HepG2 (cell line): ENCODE data around the gene SHC1. TPM values are rescaled to one million over a fixed set of nuclear protein-coding genes. Genes with fewer than 3 reads are reported as not detected.

Source experiments
- ARNTL ChIP-seq: sonication (generic); formaldehyde crosslinking; IDR thresholded peaks from 2 replicates; pipeline ENCODE4 v1.4.0; 2020; ENCODE audit warnings: mild to moderate bottlenecking, missing genetic modification reagents
- ATF7-NPFF ChIP-seq: sonication (generic); formaldehyde crosslinking; IDR thresholded peaks from 2 replicates; pipeline ENCODE4 v1.8.1; 2023; ENCODE audit warnings: mild to moderate bottlenecking, low read depth, missing genetic modification reagents, moderate library complexity
- CERS6 ChIP-seq: sonication (generic); formaldehyde crosslinking; IDR thresholded peaks from 2 replicates; pipeline ENCODE4 v1.5.0; 2020; ENCODE audit warnings: missing genetic modification reagents
- ETV6 ChIP-seq: sonication (generic); formaldehyde crosslinking; conservative IDR thresholded peaks from 2 replicates; pipeline ENCODE4 v1.4.0; 2020; ENCODE audit warnings: missing genetic modification reagents
- FOXK1 ChIP-seq: sonication (generic); formaldehyde crosslinking; IDR thresholded peaks from 2 replicates; pipeline ENCODE4 v1.4.0; 2020; ENCODE audit warnings: low read depth, missing genetic modification reagents, borderline replicate concordance
- MAX ChIP-seq: IDR thresholded peaks from 2 replicates; pipeline ENCODE4 v1.6.1; 2012; ENCODE audit warnings: inconsistent platforms
- MAZ ChIP-seq, 2 experiments: sonication (generic) in 1 of 2; formaldehyde crosslinking in 1 of 2; IDR thresholded peaks; 2 replicates each; pipeline versions ENCODE4 v1.5.0 to v1.6.1; 2012 to 2020; ENCODE audit warnings: low read depth in 2 of 2, mild to moderate bottlenecking in 2 of 2, borderline replicate concordance in 1 of 2, improper control_type of control experiment in 1 of 2, low read length in 1 of 2, missing genetic modification reagents in 1 of 2, moderate library complexity in 1 of 2
- MEIS2 ChIP-seq: sonication (generic); formaldehyde crosslinking; IDR thresholded peaks from 2 replicates; pipeline ENCODE4 v1.9.0; 2021; ENCODE audit warnings: mild to moderate bottlenecking, missing genetic modification reagents
- NONO ChIP-seq, 2 experiments: fragments of 450-650 bp in 1 of 2; sonication (generic) in 1 of 2; formaldehyde crosslinking in 1 of 2; IDR thresholded peaks in 1 of 2; conservative IDR thresholded peaks in 1 of 2; 2 replicates each; pipeline versions ENCODE4 v1.6.1 to v1.8.0; 2017 to 2022; ENCODE audit warnings: mild to moderate bottlenecking in 1 of 2, missing genetic modification reagents in 1 of 2, moderate library complexity in 1 of 2
- POLR2AphosphoS5 ChIP-seq: IDR thresholded peaks from 2 replicates; pipeline ENCODE4 v1.6.1; 2012; ENCODE audit warnings: low read depth, low read length
- PPARG ChIP-seq: conservative IDR thresholded peaks from 2 replicates; pipeline ENCODE4 v1.6.1; 2016; ENCODE audit warnings: missing biosample characterization, missing genetic modification reagents
- RXRB ChIP-seq: IDR thresholded peaks from 2 replicates; pipeline ENCODE4 v1.6.1; 2016; ENCODE audit warnings: borderline replicate concordance, missing genetic modification reagents, missing compliant biosample characterization
- YY1 ChIP-seq: IDR thresholded peaks from 2 replicates; pipeline ENCODE4 v1.6.1; 2011; ENCODE audit warnings: low read length, low read depth, moderate library complexity, mild to moderate bottlenecking; ENCODE audit not compliant: insufficient read depth, insufficient replicate concordance
- ZBTB46 ChIP-seq: sonication (generic); formaldehyde crosslinking; IDR thresholded peaks from 2 replicates; pipeline ENCODE4 v1.4.0; 2020; ENCODE audit warnings: mild to moderate bottlenecking, missing genetic modification reagents, borderline replicate concordance
- ZBTB7B ChIP-seq: sonication (generic); formaldehyde crosslinking; IDR thresholded peaks from 2 replicates; pipeline ENCODE4 v1.4.0; 2020; ENCODE audit warnings: missing genetic modification reagents
- ZFP91 ChIP-seq: sonication (generic); formaldehyde crosslinking; IDR thresholded peaks from 2 replicates; pipeline ENCODE4 v1.9.0; 2022; ENCODE audit warnings: missing genetic modification reagents, mild to moderate bottlenecking, borderline replicate concordance
- ZNF230 ChIP-seq: sonication (generic); formaldehyde crosslinking; IDR thresholded peaks from 2 replicates; pipeline ENCODE4 v1.4.0; 2020; ENCODE audit warnings: mild to moderate bottlenecking, missing genetic modification reagents
- ZNF264 ChIP-seq: sonication (generic); formaldehyde crosslinking; IDR thresholded peaks from 2 replicates; pipeline ENCODE4 v1.4.0; 2020; ENCODE audit warnings: missing genetic modification reagents
- ZNF556 ChIP-seq: sonication (generic); formaldehyde crosslinking; IDR thresholded peaks from 2 replicates; pipeline ENCODE4 v1.4.0; 2020; ENCODE audit warnings: mild to moderate bottlenecking, missing genetic modification reagents, borderline replicate concordance
- ZNF598 ChIP-seq: sonication (generic); formaldehyde crosslinking; IDR thresholded peaks from 2 replicates; pipeline ENCODE4 v1.5.1; 2020; ENCODE audit warnings: mild to moderate bottlenecking, missing genetic modification reagents, borderline replicate concordance
- ZNF607 ChIP-seq: sonication (generic); formaldehyde crosslinking; IDR thresholded peaks from 2 replicates; pipeline ENCODE4 v1.5.1; 2020; ENCODE audit warnings: missing genetic modification reagents, mild to moderate bottlenecking, borderline replicate concordance
- ZNF615 ChIP-seq: sonication (generic); formaldehyde crosslinking; IDR thresholded peaks from 2 replicates; pipeline ENCODE4 v1.5.0; 2020; ENCODE audit warnings: mild to moderate bottlenecking, missing genetic modification reagents, borderline replicate concordance
- ZNF709 ChIP-seq: sonication (generic); formaldehyde crosslinking; IDR thresholded peaks from 2 replicates; pipeline ENCODE4 v1.5.0; 2020; ENCODE audit warnings: mild to moderate bottlenecking, missing genetic modification reagents
- polyA plus RNA-seq, 8 experiments: library from polyadenylated mRNA; depleted of rRNA in 3 of 8; stranded (reverse) in 7 of 8; unstranded in 1 of 8; fragments of >200 nt; fragmentation: Illumina TruSeq in 4 of 8; extraction: Trizol in 4 of 8; gene quantifications; 2 replicates each; pipeline versions ENCODE4 v1.2.1 to v1.2.3, GENCODE V29; 2011 to 2016; ENCODE audit warnings: low read depth in 4 of 8, missing spikeins in 1 of 8, mixed read lengths in 1 of 8; ENCODE audit not compliant: insufficient read depth in 1 of 8
- total RNA-seq, 5 experiments: library from RNA; depleted of rRNA; stranded (reverse); fragments of >200 nt; fragmentation: Illumina TruSeq; extraction: Trizol; gene quantifications; 2 replicates each; pipeline ENCODE4 v1.2.3, GENCODE V29; 2016; ENCODE audit warnings: low read depth in 1 of 5

SHC1 gene
- total and polyA plus RNA-seq, 2 of the 13 experiments (the other 11 are each of a cell fraction or from before 2014, with no cell fraction given) = 52.0 to 137 TPM

GRCh38 chr1:154999571-155000410 lies 29.2 kb upstream of the SHC1 start (continued):
- TF ChIP-seq ZBTB46 (CRISPR knock-in tag) (no peak), NONO (IDR thresholded peaks at IDR 0.05) (no peak), NONO (CRISPR knock-in tag; conservative IDR thresholded peaks at IDR 0.05) (no peak), ZNF607 (CRISPR knock-in tag) (peak; percentile 58; the same call in 1 of the 2 replicates), ZNF598 (CRISPR knock-in tag) (0 out of 2 replicates have a peak, but pooled peaks have one; percentile 40), MAX (peak; percentile 83), YY1 (peak; percentile 28), ZNF264 (CRISPR knock-in tag) (peak; percentile 44; the same call in 1 of the 2 replicates), MEIS2 (no peak), RXRB (CRISPR knock-in tag) (peak; percentile 29; the same call in 1 of the 2 replicates), POLR2AphosphoS5 (peak; percentile 23; the same call in 1 of the 2 replicates), ARNTL (CRISPR knock-in tag) (peak; percentile 30; the same call in 1 of the 2 replicates), ATF7-NPFF (CRISPR knock-in tag) (0 out of 2 replicates have a peak, but pooled peaks have one; percentile 46), MAZ (IDR thresholded peaks at IDR 0.05; ENCODE audit: borderline replicate concordance, low read depth, low read length) (peak; percentile 55), MAZ (CRISPR knock-in tag; IDR thresholded peaks at IDR 0.05; ENCODE audit: low read depth) (no peak; the same call in 1 of the 2 replicates), CERS6 (CRISPR knock-in tag) (no peak), ZBTB7B (CRISPR knock-in tag) (peak; percentile 53; the same call in 1 of the 2 replicates), PPARG (CRISPR knock-in tag) (0 out of 2 replicates have a peak, but pooled peaks have one; percentile 24), ZNF709 (CRISPR knock-in tag) (peak; percentile 28; the same call in 1 of the 2 replicates), ZNF615 (no peak), ZNF230 (CRISPR knock-in tag) (no peak), ETV6 (CRISPR knock-in tag) (0 out of 2 replicates have a peak, but pooled peaks have one; percentile 3), ZFP91 (0 out of 2 replicates have a peak, but pooled peaks have one; percentile 49), FOXK1 (CRISPR knock-in tag) (peak; percentile 70; the same call in 1 of the 2 replicates), ZNF556 (CRISPR knock-in tag) (no peak)
